HepG2 (cell line): ENCODE measurements around the gene NXT1. TPM values are rescaled to one million over a fixed set of nuclear protein-coding genes. Genes with fewer than 3 reads are reported as not detected.

Source experiments
- EED ChIP-seq: sonication (generic); formaldehyde crosslinking; IDR thresholded peaks from 2 replicates; pipeline ENCODE4 v1.5.0; 2020; ENCODE audit warnings: mild to moderate bottlenecking, missing genetic modification reagents
- HMGXB3 ChIP-seq: sonication (generic); formaldehyde crosslinking; IDR thresholded peaks from 2 replicates; pipeline ENCODE4 v1.4.0; 2020; ENCODE audit warnings: missing genetic modification reagents, borderline replicate concordance
- HNRNPUL1 ChIP-seq: fragments of 200-400 bp; formaldehyde crosslinking; IDR thresholded peaks from 2 replicates; pipeline ENCODE4 v1.6.1; 2017; ENCODE audit warnings: low read depth, mild to moderate bottlenecking, low read length, moderate library complexity
- KDM6A ChIP-seq: IDR thresholded peaks from 2 replicates; pipeline ENCODE4 v1.6.1; 2016; ENCODE audit warnings: low read depth
- SIX1 ChIP-seq: sonication (generic); formaldehyde crosslinking; IDR thresholded peaks from 2 replicates; pipeline ENCODE4 v1.4.0; 2020; ENCODE audit warnings: missing genetic modification reagents, borderline replicate concordance
- SP2 ChIP-seq: sonication (generic); formaldehyde crosslinking; IDR thresholded peaks from 2 replicates; pipeline ENCODE4 v1.5.1; 2020; ENCODE audit warnings: mild to moderate bottlenecking, missing genetic modification reagents
- TBX2 ChIP-seq: sonication (generic); formaldehyde crosslinking; IDR thresholded peaks from 2 replicates; pipeline ENCODE4 v1.5.0; 2020; ENCODE audit warnings: missing genetic modification reagents, mild to moderate bottlenecking, borderline replicate concordance
- TOE1 ChIP-seq: sonication (generic); formaldehyde crosslinking; IDR thresholded peaks from 2 replicates; pipeline ENCODE4 v1.4.0; 2020; ENCODE audit warnings: mild to moderate bottlenecking, missing genetic modification reagents
- ZBTB2 ChIP-seq: sonication (generic); formaldehyde crosslinking; IDR thresholded peaks from 2 replicates; pipeline ENCODE4 v1.8.0; 2022; ENCODE audit warnings: low read depth, missing genetic modification reagents
- ZNF382 ChIP-seq: sonication (generic); formaldehyde crosslinking; IDR thresholded peaks from 2 replicates; pipeline ENCODE4 v1.5.0; 2020; ENCODE audit warnings: missing genetic modification reagents, mild to moderate bottlenecking, borderline replicate concordance
- ZNF430 ChIP-seq: sonication (generic); formaldehyde crosslinking; IDR thresholded peaks from 2 replicates; pipeline ENCODE4 v1.9.0; 2021; ENCODE audit warnings: mild to moderate bottlenecking, missing genetic modification reagents
- ZNF451 ChIP-seq: sonication (generic); formaldehyde crosslinking; IDR thresholded peaks from 2 replicates; pipeline ENCODE4 v1.5.0; 2020; ENCODE audit warnings: mild to moderate bottlenecking, missing genetic modification reagents
- ZNF704 ChIP-seq: sonication (generic); formaldehyde crosslinking; IDR thresholded peaks from 2 replicates; pipeline ENCODE4 v1.8.1; 2023; ENCODE audit warnings: mild to moderate bottlenecking, inconsistent platforms, moderate library complexity, missing genetic modification reagents, borderline replicate concordance
- ZNF746 ChIP-seq: sonication (generic); formaldehyde crosslinking; IDR thresholded peaks from 2 replicates; pipeline ENCODE4 v1.8.0; 2022; ENCODE audit warnings: mild to moderate bottlenecking, missing genetic modification reagents
- ZNF839 ChIP-seq: sonication (generic); formaldehyde crosslinking; IDR thresholded peaks from 2 replicates; pipeline ENCODE4 v1.4.0; 2020; ENCODE audit warnings: missing genetic modification reagents, mild to moderate bottlenecking, borderline replicate concordance
- polyA plus RNA-seq, 8 experiments: library from polyadenylated mRNA; depleted of rRNA in 3 of 8; stranded (reverse) in 7 of 8; unstranded in 1 of 8; fragments of >200 nt; fragmentation: Illumina TruSeq in 4 of 8; extraction: Trizol in 4 of 8; gene quantifications; 2 replicates each; pipeline versions ENCODE4 v1.2.1 to v1.2.3, GENCODE V29; 2011 to 2016; ENCODE audit warnings: low read depth in 4 of 8, missing spikeins in 1 of 8, mixed read lengths in 1 of 8; ENCODE audit not compliant: insufficient read depth in 1 of 8
- total RNA-seq, 5 experiments: library from RNA; depleted of rRNA; stranded (reverse); fragments of >200 nt; fragmentation: Illumina TruSeq; extraction: Trizol; gene quantifications; 2 replicates each; pipeline ENCODE4 v1.2.3, GENCODE V29; 2016; ENCODE audit warnings: low read depth in 1 of 5
- TF ChIP-seq, protein P1 (sequence below): sonication (generic); formaldehyde crosslinking; IDR thresholded peaks from 2 replicates; pipeline ENCODE4 v1.8.0; 2022; ENCODE audit warnings: missing genetic modification reagents, low read depth, mild to moderate bottlenecking, borderline replicate concordance
- TF ChIP-seq, protein P2 (sequence below): sonication (generic); formaldehyde crosslinking; IDR thresholded peaks from 2 replicates; pipeline ENCODE4; 2020; ENCODE audit warnings: missing genetic modification reagents, mild to moderate bottlenecking, borderline replicate concordance

NXT1 gene
- total and polyA plus RNA-seq, 2 of the 13 experiments (the other 11 are each of a cell fraction or from before 2014, with no cell fraction given), result 35.6 to 65.9 TPM

DNA sequence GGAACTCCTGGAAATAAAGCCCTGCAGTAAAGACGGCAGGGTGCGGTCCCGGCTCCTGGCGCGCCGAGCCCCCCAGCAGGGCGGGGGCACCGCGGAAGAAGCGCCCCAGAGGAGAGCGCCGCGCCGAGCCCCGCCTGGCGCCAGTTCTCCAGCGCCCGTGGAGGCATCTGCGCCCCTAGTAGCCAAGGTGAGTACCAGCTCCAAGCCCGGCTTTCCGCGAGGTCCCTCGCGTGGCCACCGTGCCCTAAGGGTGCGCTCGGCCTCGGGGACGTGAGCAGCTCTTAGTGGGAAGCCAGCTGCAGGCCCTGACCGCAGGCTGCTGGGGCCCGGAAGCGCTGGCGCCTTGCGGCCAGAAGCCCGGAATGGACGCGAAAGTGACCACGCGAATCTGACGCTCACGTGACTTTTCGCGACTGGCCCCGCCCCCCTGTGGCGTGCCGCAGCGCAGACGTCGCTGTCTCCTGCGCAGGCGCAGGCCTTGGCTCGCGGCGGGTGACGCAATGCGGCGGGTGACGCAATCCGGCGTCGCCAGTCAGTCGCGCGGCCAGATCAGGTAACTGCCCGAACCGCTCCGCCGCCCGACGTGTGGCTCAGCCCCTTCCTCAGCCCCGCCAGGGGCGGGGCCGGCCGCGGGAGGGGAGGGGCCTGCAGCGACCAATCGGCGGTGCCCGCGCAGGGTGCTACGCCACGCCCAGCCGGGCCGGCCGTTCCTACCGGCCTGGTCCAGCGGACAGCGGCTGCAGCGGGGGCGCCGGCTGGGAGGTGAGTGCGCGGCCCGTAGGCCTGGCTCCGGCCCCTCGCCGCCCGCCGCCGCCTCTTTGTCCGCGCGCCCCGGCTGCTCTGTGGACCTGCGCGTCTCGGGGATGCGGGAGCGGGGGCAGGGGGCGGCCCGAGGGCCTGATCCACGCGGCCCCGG is 11.1 kb downstream of the NXT1 start, which contains the start of gene GZF1 (continued):
- TF ChIP-seq ZBTB2 (CRISPR knock-in tag), result peak; percentile 97
- TF ChIP-seq EED (CRISPR knock-in tag), result peak; percentile 99
- peak; percentile 93 for TF ChIP-seq HMGXB3 (CRISPR knock-in tag)
- TF ChIP-seq SP2 (CRISPR knock-in tag), result peak; percentile 79
- TF ChIP-seq ZNF746 (CRISPR knock-in tag), result peak; percentile 91; the same call in 1 of the 2 replicates
- peak; percentile 39; the same call in 1 of the 2 replicates for TF ChIP-seq KDM6A (CRISPR knock-in tag)
- TF ChIP-seq SIX1, result peak; percentile 95
- peak; percentile 83; the same call in 1 of the 2 replicates for TF ChIP-seq HNRNPUL1
- no peak; the same call in 1 of the 2 replicates for TF ChIP-seq ZNF704 (CRISPR knock-in tag)
- TF ChIP-seq, protein P1, sequence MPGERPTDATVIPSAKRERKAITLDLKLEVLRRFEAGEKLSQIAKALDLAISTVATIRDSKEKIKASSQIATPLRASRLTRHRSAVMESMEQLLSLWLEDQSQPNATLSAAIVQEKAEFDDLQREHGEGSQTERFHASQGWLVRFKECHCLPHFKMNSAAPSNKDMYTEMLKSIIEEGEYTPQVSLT (CRISPR knock-in tag), result peak; percentile 71; the same call in 1 of the 2 replicates
- TF ChIP-seq, protein P2, sequence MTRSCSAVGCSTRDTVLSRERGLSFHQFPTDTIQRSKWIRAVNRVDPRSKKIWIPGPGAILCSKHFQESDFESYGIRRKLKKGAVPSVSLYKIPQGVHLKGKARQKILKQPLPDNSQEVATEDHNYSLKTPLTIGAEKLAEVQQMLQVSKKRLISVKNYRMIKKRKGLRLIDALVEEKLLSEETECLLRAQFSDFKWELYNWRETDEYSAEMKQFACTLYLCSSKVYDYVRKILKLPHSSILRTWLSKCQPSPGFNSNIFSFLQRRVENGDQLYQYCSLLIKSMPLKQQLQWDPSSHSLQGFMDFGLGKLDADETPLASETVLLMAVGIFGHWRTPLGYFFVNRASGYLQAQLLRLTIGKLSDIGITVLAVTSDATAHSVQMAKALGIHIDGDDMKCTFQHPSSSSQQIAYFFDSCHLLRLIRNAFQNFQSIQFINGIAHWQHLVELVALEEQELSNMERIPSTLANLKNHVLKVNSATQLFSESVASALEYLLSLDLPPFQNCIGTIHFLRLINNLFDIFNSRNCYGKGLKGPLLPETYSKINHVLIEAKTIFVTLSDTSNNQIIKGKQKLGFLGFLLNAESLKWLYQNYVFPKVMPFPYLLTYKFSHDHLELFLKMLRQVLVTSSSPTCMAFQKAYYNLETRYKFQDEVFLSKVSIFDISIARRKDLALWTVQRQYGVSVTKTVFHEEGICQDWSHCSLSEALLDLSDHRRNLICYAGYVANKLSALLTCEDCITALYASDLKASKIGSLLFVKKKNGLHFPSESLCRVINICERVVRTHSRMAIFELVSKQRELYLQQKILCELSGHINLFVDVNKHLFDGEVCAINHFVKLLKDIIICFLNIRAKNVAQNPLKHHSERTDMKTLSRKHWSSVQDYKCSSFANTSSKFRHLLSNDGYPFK (CRISPR knock-in tag), result peak; percentile 94
- TF ChIP-seq ZNF451 (CRISPR knock-in tag), result peak; percentile 73
- peak; percentile 99 for TF ChIP-seq TBX2 (CRISPR knock-in tag)
- peak; percentile 94; the same call in 1 of the 2 replicates for TF ChIP-seq ZNF839
- 0 out of 2 replicates have a peak, but pooled peaks have one; percentile 80 for TF ChIP-seq TOE1 (CRISPR knock-in tag)
- peak; percentile 93 for TF ChIP-seq ZNF430 (CRISPR knock-in tag)
- TF ChIP-seq ZNF382 (CRISPR knock-in tag), result no peak
